ENCODE data around the gene KLHL42.

DNA sequence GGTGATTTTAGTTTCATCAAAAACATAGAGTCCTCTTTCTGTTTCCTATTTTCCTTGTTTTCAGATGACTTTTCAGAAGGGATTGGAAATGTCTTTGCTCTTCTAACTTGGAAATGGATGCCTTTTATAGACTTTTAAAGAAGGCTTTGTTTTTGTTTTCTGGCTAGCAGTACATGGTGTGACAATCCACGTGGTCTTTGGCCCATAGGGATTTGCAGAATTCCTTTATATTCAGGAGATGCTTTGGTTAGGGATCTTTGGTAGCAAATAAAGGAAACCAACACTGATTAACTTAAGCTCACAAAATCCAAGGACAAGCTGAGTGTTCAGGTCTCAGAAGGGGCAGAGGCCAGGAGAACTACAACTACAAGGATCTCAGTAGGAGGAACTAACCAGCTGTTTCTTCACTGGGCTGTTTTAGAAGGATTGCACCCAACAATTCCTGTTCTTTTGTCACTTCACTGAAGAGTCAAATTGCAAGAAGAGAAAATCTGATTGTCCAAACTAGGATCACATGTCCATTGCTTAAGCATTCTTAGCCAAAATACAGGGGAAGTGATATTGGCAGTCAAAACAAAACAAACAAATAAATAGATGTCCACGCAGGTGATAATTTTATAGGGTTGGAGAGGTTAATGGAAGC, 58.6 kb downstream of the KLHL42 start:
- TF ChIP-seq POLR2A (IDR thresholded peaks at IDR 0.05) (no peak), EP300 (IDR thresholded peaks at IDR 0.05) (no peak), POLR2AphosphoS5 (IDR thresholded peaks at IDR 0.05) (no peak)
